K562 (cell line): ENCODE results near the gene HLA-F. TPM values are rescaled to one million over a fixed set of nuclear protein-coding genes. Genes with fewer than 3 reads are reported as not detected.

Experiments used
- ATAC-seq: fragments of 200-7000 bp; cut with Tn5 transposase; 3 replicates; pipeline ENCODE4 v1.9.1; 2020; ENCODE audit warnings: moderate library complexity
- BruUV-seq: library from RNA; stranded (reverse); fragments of 400-500 nt; replicated peaks from 2 replicates; lab custom pipeline; 2021; lab: Mats Ljungman, UMichigan
- CTCF ChIA-PET: fragments of 300-600 bp; formaldehyde crosslinking; extraction: SDS; loops from one replicate; lab custom pipeline; 2021; ENCODE audit warnings: low intra/inter-chr PET ratio; lab: Yijun Ruan, JAX
- POLR2A ChIA-PET: fragments of 300-600, 350-650 bp; sonication (Branson Sonifier 250); formaldehyde crosslinking; extraction: SDS; loops from one replicate; lab custom pipeline; 2021; ENCODE audit warnings: antibody characterized with exemption, inconsistent platforms; lab: Yijun Ruan, JAX
- DNase-seq, 4 experiments: peaks; one replicate each; pipeline versions ENCODE4 v3.0.0 to v3.0.0-alpha.2; 2011 to 2018; ENCODE audit warnings: low spot score in 3 of 4, mixed read lengths in 3 of 4; ENCODE audit errors: extremely low read depth in 1 of 4
- FAIRE-seq: peaks from 2 replicates; lab custom pipeline; 2011; peaks lifted over from hg19 to GRCh38; lab: Jason Lieb, UNC
- H2AFZ ChIP-seq: 2 replicates; pipeline ENCODE4 v1.6.0; 2011; ENCODE audit warnings: low read depth, low read length, control low read depth, inconsistent platforms
- H3K27ac ChIP-seq: fragments of 200-600 bp; 3 replicates; pipeline ENCODE4 v1.8.0; 2011; ENCODE audit warnings: low read depth, mild to moderate bottlenecking, control low read depth, inconsistent platforms, low read length, moderate library complexity, mixed read lengths; ENCODE audit errors: extremely low read depth
- H3K27me3 ChIP-seq, 2 experiments: fragments of 300-600 bp in 1 of 2; 2 replicates in 1 of 2; 3 replicates in 1 of 2; pipeline versions ENCODE4 v1.6.0 to v1.8.0; 2011; ENCODE audit warnings: inconsistent platforms in 2 of 2, low read length in 2 of 2, mild to moderate bottlenecking in 1 of 2, mixed read lengths in 1 of 2, moderate library complexity in 1 of 2; ENCODE audit not compliant: control insufficient read depth in 2 of 2, insufficient read depth in 2 of 2
- H3K36me3 ChIP-seq: fragments of 300-600 bp; 3 replicates; pipeline ENCODE4 v1.8.0; 2011; ENCODE audit warnings: mild to moderate bottlenecking, low read length, inconsistent platforms; ENCODE audit not compliant: control insufficient read depth, insufficient read depth
- H3K4me1 ChIP-seq, 2 experiments: fragments of 200-600 bp in 1 of 2; replicated peaks in 1 of 2; 2 replicates in 1 of 2; 3 replicates in 1 of 2; pipeline versions ENCODE4 v1.5.1 to v1.8.0; 2011; ENCODE audit warnings: inconsistent platforms in 2 of 2, low read length in 2 of 2, mild to moderate bottlenecking in 1 of 2, mixed read lengths in 1 of 2, moderate library complexity in 1 of 2; ENCODE audit not compliant: control insufficient read depth in 2 of 2, insufficient read depth in 2 of 2
- H3K4me2 ChIP-seq: 2 replicates; pipeline ENCODE4 v1.6.1; 2011; ENCODE audit warnings: low read length, control low read depth, inconsistent platforms, mixed read lengths; ENCODE audit not compliant: insufficient read depth
- H3K4me3 ChIP-seq: fragments of 200-600 bp; sonication (generic), shearing (Covaris generic); 2 replicates; pipeline ENCODE4 v1.5.1; 2016; ENCODE audit warnings: control low read depth, inconsistent platforms
- H3K79me2 ChIP-seq: fragments of 200-600 bp; 3 replicates; pipeline ENCODE4 v1.8.0; 2011; ENCODE audit warnings: low read length, inconsistent platforms; ENCODE audit not compliant: control insufficient read depth, insufficient read depth
- H3K9ac ChIP-seq, 2 experiments: 2 replicates each; pipeline versions ENCODE4 v1.6.0 to v1.6.1; 2011; ENCODE audit warnings: low read depth in 2 of 2, low read length in 2 of 2, control low read depth in 1 of 2, inconsistent platforms in 1 of 2, mild to moderate bottlenecking in 1 of 2, mixed read lengths in 1 of 2; ENCODE audit not compliant: insufficient read depth in 1 of 2
- H3K9me1 ChIP-seq: one replicate; pipeline ENCODE4 v1.6.0; 2011; ENCODE audit warnings: inconsistent platforms, mild to moderate bottlenecking, low read length, moderate library complexity; ENCODE audit not compliant: control insufficient read depth, insufficient read depth
- H3K9me3 ChIP-seq: replicated peaks from 2 replicates; pipeline ENCODE4 v1.5.1; 2011; ENCODE audit warnings: low read depth, low read length, inconsistent platforms; ENCODE audit not compliant: control insufficient read depth, insufficient read depth
- H4K20me1 ChIP-seq: replicated peaks from 2 replicates; pipeline ENCODE4 v1.6.1; 2011; ENCODE audit warnings: low read length, inconsistent platforms, mixed read lengths; ENCODE audit not compliant: control insufficient read depth, insufficient read depth
- IFI16 ChIP-seq: fragments of 250-450 bp; sonication (Bioruptor Pico); IDR thresholded peaks from 2 replicates; pipeline ENCODE4 v2.1.2; 2022; ENCODE audit warnings: mild to moderate bottlenecking, inconsistent platforms
- KAT7 ChIP-seq: sonication (generic); formaldehyde crosslinking; IDR thresholded peaks from 2 replicates; pipeline ENCODE4 v1.8.0; 2022; ENCODE audit warnings: missing genetic modification reagents, mild to moderate bottlenecking, borderline replicate concordance
- PCBP1 ChIP-seq: fragments of 200-400 bp; formaldehyde crosslinking; IDR thresholded peaks from 2 replicates; pipeline ENCODE4 v1.6.1; 2018; ENCODE audit warnings: mild to moderate bottlenecking, low read depth, low read length; ENCODE audit not compliant: poor library complexity, severe bottlenecking
- RBM15 ChIP-seq: fragments of 200-400 bp; formaldehyde crosslinking; IDR thresholded peaks from 2 replicates; pipeline ENCODE4 v1.6.1; 2018; ENCODE audit warnings: mild to moderate bottlenecking, low read length, moderate library complexity; ENCODE audit not compliant: insufficient read depth
- WGBS: fragments of 100-300 bp; shearing (Covaris generic); methylation state at CpG from one replicate; pipeline ENCODE4 v1.1.6; 2016; ENCODE audit warnings: low coverage, mixed read lengths; ENCODE audit not compliant: insufficient coverage; ENCODE audit errors: missing lambda C conversion rate; 5-methylcytosine and 5-hydroxymethylcytosine counted together
- in situ Hi-C: fragments of 300-500 bp; cut with MboI; formaldehyde crosslinking; loops from 4 replicates; pipeline ENCODE4 v1.15.0; 2018; ENCODE audit warnings: inconsistent platforms, mixed read lengths
- intact Hi-C: fragments of 100-400 bp; cut with micrococcal nuclease; formaldehyde crosslinking; loops from 2 replicates; pipeline ENCODE4 v1.14.2; 2022
- polyA plus RNA-seq, 8 experiments: library from polyadenylated mRNA; depleted of rRNA in 4 of 8; stranded (reverse) in 5 of 8; unstranded in 3 of 8; fragments of >200 nt; fragmentation: Nextera tagmentation in 2 of 8; fragmentation: Illumina TruSeq in 1 of 8; extraction: Ambion mirVana in 2 of 8; extraction: Trizol in 1 of 8; gene quantifications; 2 replicates each; pipeline versions ENCODE4 v1.2.1 to v1.2.3, GENCODE V29; 2011 to 2014; ENCODE audit warnings: inconsistent platforms in 1 of 8, missing spikeins in 1 of 8
- total RNA-seq, 7 experiments: library from RNA; depleted of rRNA in 6 of 7; stranded (reverse); fragments of >200 nt in 6 of 7; fragmentation: Illumina TruSeq in 2 of 7; extraction: Trizol in 2 of 7; gene quantifications; 2 replicates each; pipeline versions ENCODE4 v1.2.1 to v1.2.3, GENCODE V29; 2011 to 2021; ENCODE audit warnings: low replicate concordance in 1 of 7

Gene HLA-F
- total and polyA plus RNA-seq, 9 of the 15 experiments (the other 6 are each of a cell fraction or from before 2014, with no cell fraction given) = 0.40 to 0.76 (median 0.46) TPM; not detected in 6

- peaks cover 0 to 10% of the 10 kb centered on the region in 2 experiments; a peak in 2 of 5 replicates for H3K4me1 ChIP-seq
- WGBS = 40% methylated on average over 45 of the region's 76 CpGs
- no peaks in the 10 kb centered on the region for H4K20me1 ChIP-seq
- no peaks in the 10 kb centered on the region for H3K79me2 ChIP-seq
- POLR2A ChIA-PET = no interaction called here
- H3K9me3 ChIP-seq = no peaks in the 10 kb centered on the region
- H2AFZ ChIP-seq = no peak overlapping the region
- DNase-seq = peak in 2 of 4 experiments; percentile 24 to 27
- H3K36me3 ChIP-seq = no peaks in the 10 kb centered on the region
- H3K9me1 ChIP-seq = no peaks in the 10 kb centered on the region
- BruUV-seq = no TSS peak
- TF ChIP-seq KAT7 (CRISPR knock-in tag) (no peak), IFI16 (no peak), PCBP1 (peak; percentile 36), RBM15 (no peak)
- TF ChIP-seq, all 486 proteins: peak for 1
- no peak for FAIRE-seq
- intact Hi-C loops = no loop called here
- CTCF ChIA-PET = no interaction called here
- Histone ChIP-seq H3K9ac (no peak overlapping the region), H3K27ac (no peak overlapping the region), H3K27me3 (peaks cover 4 to 34% of the 10 kb centered on the region in 2 experiments; a peak in 2 of 5 replicates), H3K4me2 (no peak overlapping the region), H3K4me3 (no peak overlapping the region)
- ATAC-seq = no peak
- in situ Hi-C loops = no loop called here
Observed at GRCh38 chr6:29723666-29724588, 693 bp downstream of the HLA-F start.
